ENCODE measurements around the gene TMOD4. TPM values are rescaled to one million over a fixed set of nuclear protein-coding genes. Genes with fewer than 3 reads are reported as not detected.
A peak's percentile ranks its signal among the peaks of the same experiment; 100 is the strongest.

The TMOD4 gene
- total and polyA plus RNA-seq, 2 experiments from 2014 or later: 1.3 TPM; not detected in 1

- TF ChIP-seq EZH2phosphoT487 (IDR thresholded peaks at IDR 0.05; ENCODE audit: unreplicated experiment): no peak
- TF ChIP-seq POLR2AphosphoS5 (IDR thresholded peaks at IDR 0.05; ENCODE audit: low read depth): peak; percentile 93
- Histone ChIP-seq H3K36me3 (ENCODE audit: insufficient read depth) (peaks cover 10% of the 10 kb centered on the region), H3K27ac (ENCODE audit: low read depth) (peak within 1 kb of the TSS; percentile 88), H2AFZ (peak within 1 kb of the TSS; percentile 95), H3K4me3 (peak within 1 kb of the TSS; percentile 100), H3K9me2 (ENCODE audit: insufficient read depth) (no peaks in the 10 kb centered on the region), H4K20me1 (replicated peaks; ENCODE audit: insufficient read depth) (peaks cover 33% of the 10 kb centered on the region), H3K4me2 (peak within 1 kb of the TSS; percentile 84), H3K4me1 (ENCODE audit: insufficient read depth) (peaks cover 6% of the 10 kb centered on the region), H3K27me3 (ENCODE audit: insufficient read depth) (no peaks in the 10 kb centered on the region), H3F3A (replicated peaks; ENCODE audit: low read depth) (0 out of 2 replicates have a peak, but pooled peaks cover 7% of the 10 kb centered on the region), H3K79me2 (replicated peaks; ENCODE audit: insufficient read depth) (peaks cover 50% of the 10 kb centered on the region)
- Mint-ChIP-seq H3K27me3 (ENCODE audit: insufficient read depth, low read depth, poor library complexity) (peaks cover 11% of the 10 kb centered on the region), H3K4me1 (peaks cover 16% of the 10 kb centered on the region; the same call in 2 of the 3 replicates), H3K27ac (peak within 1 kb of the TSS; percentile 98), H3K4me3 (peak within 1 kb of the TSS; percentile 96), H3K36me3 (ENCODE audit: low read depth) (peaks cover 25% of the 10 kb centered on the region), H3K9me3 (no peaks in the 10 kb centered on the region)
- DNase-seq (ENCODE audit: low spot score): peak; percentile 98
- peak; percentile 81 for ATAC-seq
Measured at GRCh38 chr1:151198254-151199127, 22.7 kb upstream of the TMOD4 start, which contains the start of gene PIP5K1A. Gene PIP5K1A, plus strand, starts transcription at chr1:151198552. Its CDS starts 445 bp downstream, at chr1:151198997.

GRCh38 chr1:151197863-151198253, 22.1 kb upstream of the TMOD4 start:
- H3K36me3 Mint-ChIP-seq (ENCODE audit: low read depth): peaks cover 21% of the 10 kb centered on the region
- 0 out of 2 replicates have a peak, but pooled peaks cover 7% of the 10 kb centered on the region for H3F3A ChIP-seq (replicated peaks; ENCODE audit: low read depth)
- H3K4me1 Mint-ChIP-seq: peaks cover 16% of the 10 kb centered on the region; the same call in 2 of the 3 replicates
- peaks cover 44% of the 10 kb centered on the region for H3K79me2 ChIP-seq (replicated peaks; ENCODE audit: insufficient read depth)
- no peaks in the 10 kb centered on the region for H3K9me2 ChIP-seq (ENCODE audit: insufficient read depth)
- peaks cover 27% of the 10 kb centered on the region for H4K20me1 ChIP-seq (replicated peaks; ENCODE audit: insufficient read depth)
- peak; percentile 8 for DNase-seq (ENCODE audit: low spot score)
- peak overlapping the region; percentile 100 for H3K4me3 ChIP-seq
- peaks cover 6% of the 10 kb centered on the region for H3K4me1 ChIP-seq (ENCODE audit: insufficient read depth)
- H3K4me2 ChIP-seq: peak overlapping the region; percentile 84
- no peak for ATAC-seq
- H2AFZ ChIP-seq: peak overlapping the region; percentile 9
- H3K27ac ChIP-seq (ENCODE audit: low read depth): peak overlapping the region; percentile 5; the same call in 1 of the 2 replicates
- peaks cover 11% of the 10 kb centered on the region for H3K27me3 Mint-ChIP-seq (ENCODE audit: insufficient read depth, low read depth, poor library complexity)
- H3K27me3 ChIP-seq (ENCODE audit: insufficient read depth): no peaks in the 10 kb centered on the region
- no peak for TF ChIP-seq ETS1 (IDR thresholded peaks at IDR 0.05)
- TF ChIP-seq POLR2AphosphoS5 (IDR thresholded peaks at IDR 0.05; ENCODE audit: low read depth): no peak
- TF ChIP-seq ZNF462 (CRISPR knock-in tag; IDR thresholded peaks at IDR 0.05): no peak
- no peak for TF ChIP-seq STAT1 (IDR thresholded peaks at IDR 0.05; ENCODE audit: unreplicated experiment)
- no peak for TF ChIP-seq ZNF331 (CRISPR knock-in tag; IDR thresholded peaks at IDR 0.05; ENCODE audit: low read depth)
- TF ChIP-seq CTCF (conservative IDR thresholded peaks at IDR 0.05; ENCODE audit: low read depth in 2 of 2): no peak
- H3K4me3 Mint-ChIP-seq: peak overlapping the region; percentile 96
- peak overlapping the region; percentile 98 for H3K27ac Mint-ChIP-seq
- no peaks in the 10 kb centered on the region for H3K9me3 Mint-ChIP-seq
- peaks cover 10% of the 10 kb centered on the region for H3K36me3 ChIP-seq (ENCODE audit: insufficient read depth)
